Measurements from ENCODE around the gene UNC5A. TPM values are rescaled to one million over a fixed set of nuclear protein-coding genes. Genes with fewer than 3 reads are reported as not detected.

Gene UNC5A
- total RNA-seq (2014; rRNA removed; shearing (Covaris generic); ENCODE audit: low replicate concordance) = not detected in 2 replicates

DNA sequence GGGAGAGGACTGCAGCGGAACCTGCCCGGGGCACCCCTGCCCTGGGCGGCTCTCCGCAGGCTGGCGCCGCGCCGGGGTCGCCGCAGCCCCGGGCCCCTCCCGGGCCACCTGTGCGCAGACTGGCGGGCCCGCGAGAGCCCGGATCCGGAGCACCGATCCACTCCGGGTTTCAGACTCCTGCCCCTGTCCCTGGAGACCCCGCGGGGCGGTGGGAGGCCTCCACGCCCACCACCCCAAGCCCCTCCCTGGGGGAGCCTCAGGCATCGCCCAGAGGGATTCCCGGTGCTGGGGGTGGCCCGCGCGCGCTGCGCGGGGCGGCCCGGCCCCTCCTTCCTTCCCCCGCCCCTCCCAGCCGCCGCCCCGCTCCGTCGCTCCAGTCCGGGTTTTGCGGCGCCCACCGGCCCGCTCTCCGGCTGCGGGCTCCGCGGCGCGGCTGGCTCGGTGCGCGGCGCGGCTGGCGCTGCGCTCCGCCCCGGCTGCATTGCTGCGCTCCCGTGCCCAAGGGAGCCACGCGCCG lies at the start of gene UNC5A:
Gene UNC5A (plus strand): TSS at position 479 of the 517 bp plus-strand sequence. CDS start 192 bp downstream, outside the sequence.
- H3K9me2 ChIP-seq (replicated peaks; ENCODE audit: insufficient read depth, low read length) = no peaks in the 10 kb centered on the region
- H4K20me1 ChIP-seq (ENCODE audit: insufficient read depth, low read depth, low read length) = no peaks in the 10 kb centered on the region
- H3K27me3 ChIP-seq (ENCODE audit: low read length) = no peaks in the 10 kb centered on the region
- H2AFZ ChIP-seq (ENCODE audit: low read length) = no peak within 1 kb of the TSS
- H3K4me1 ChIP-seq (ENCODE audit: low read length) = no peaks in the 10 kb centered on the region
- no peaks in the 10 kb centered on the region for H3K79me2 ChIP-seq (ENCODE audit: low read length)
- no peak within 1 kb of the TSS for H3K9ac ChIP-seq (ENCODE audit: low read length)
- no peak for DNase-seq
- H3K27ac ChIP-seq (ENCODE audit: low read length) = no peak within 1 kb of the TSS
- H3K36me3 ChIP-seq (ENCODE audit: insufficient read depth, low read length) = no peaks in the 10 kb centered on the region
- H3K4me3 ChIP-seq (ENCODE audit: low read length) = no peak within 1 kb of the TSS
- H3K9me3 ChIP-seq (ENCODE audit: low read length) = no peaks in the 10 kb centered on the region
- no peak within 1 kb of the TSS for H3K4me2 ChIP-seq (ENCODE audit: low read depth, low read length, poor library complexity, severe bottlenecking)

DNA sequence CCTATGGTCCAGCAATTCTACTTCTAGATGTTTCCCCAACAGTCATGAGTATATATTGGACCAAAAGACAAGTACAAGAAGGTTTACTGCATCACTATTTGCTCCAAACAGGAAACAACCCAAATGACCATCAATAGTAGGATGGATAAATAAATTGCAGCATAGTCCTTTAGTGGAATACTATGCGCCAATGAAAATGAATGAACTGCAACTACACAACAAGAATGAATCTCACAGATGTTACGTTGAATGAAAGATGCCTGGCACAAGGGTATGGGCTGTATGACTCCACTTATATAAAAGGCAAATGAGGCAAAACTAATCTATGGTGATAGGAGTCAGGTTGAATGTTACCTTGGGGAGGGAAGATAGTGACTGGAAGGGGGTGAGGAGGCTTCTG lies 48.6 kb upstream of the UNC5A start:
- Histone ChIP-seq H3K4me1 (ENCODE audit: low read length) (no peaks in the 10 kb centered on the region), H3K9me3 (ENCODE audit: low read length) (peaks cover 12% of the 10 kb centered on the region), H3K79me2 (ENCODE audit: low read length) (no peaks in the 10 kb centered on the region), H2AFZ (ENCODE audit: low read length) (no peak overlapping the region), H3K9ac (ENCODE audit: low read length) (no peak overlapping the region), H3K9me2 (replicated peaks; ENCODE audit: insufficient read depth, low read length) (no peaks in the 10 kb centered on the region), H3K27ac (ENCODE audit: low read length) (no peak overlapping the region), H3K27me3 (ENCODE audit: low read length) (no peaks in the 10 kb centered on the region; the same call in 1 of the 2 replicates), H3K4me2 (ENCODE audit: low read depth, low read length, poor library complexity, severe bottlenecking) (no peak overlapping the region), H3K4me3 (ENCODE audit: low read length) (no peak overlapping the region), H4K20me1 (ENCODE audit: insufficient read depth, low read depth, low read length) (no peaks in the 10 kb centered on the region), H3K36me3 (ENCODE audit: insufficient read depth, low read length) (no peaks in the 10 kb centered on the region)
- no peak for DNase-seq

DNA sequence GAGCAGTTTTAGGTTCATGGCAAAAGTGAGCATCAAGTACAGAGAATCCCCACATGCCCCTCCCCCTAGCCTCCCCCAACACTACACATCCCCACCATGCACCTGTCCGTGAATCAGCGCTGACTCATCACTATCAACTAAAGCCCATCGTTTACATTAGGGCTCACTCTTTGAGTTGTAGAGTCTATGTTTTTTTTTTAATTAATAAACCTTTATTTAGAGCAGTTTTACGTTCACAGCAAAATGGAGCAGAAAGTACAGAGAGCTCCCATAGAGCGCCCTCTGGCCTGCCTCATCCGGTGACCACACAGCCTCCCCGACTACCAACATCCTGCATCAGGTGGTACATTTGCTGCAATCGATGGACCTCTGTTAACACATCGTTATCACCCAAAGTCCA lies 47.9 kb upstream of the UNC5A start:
- H3K4me2 ChIP-seq (ENCODE audit: low read depth, low read length, poor library complexity, severe bottlenecking) = no peak overlapping the region

DNA sequence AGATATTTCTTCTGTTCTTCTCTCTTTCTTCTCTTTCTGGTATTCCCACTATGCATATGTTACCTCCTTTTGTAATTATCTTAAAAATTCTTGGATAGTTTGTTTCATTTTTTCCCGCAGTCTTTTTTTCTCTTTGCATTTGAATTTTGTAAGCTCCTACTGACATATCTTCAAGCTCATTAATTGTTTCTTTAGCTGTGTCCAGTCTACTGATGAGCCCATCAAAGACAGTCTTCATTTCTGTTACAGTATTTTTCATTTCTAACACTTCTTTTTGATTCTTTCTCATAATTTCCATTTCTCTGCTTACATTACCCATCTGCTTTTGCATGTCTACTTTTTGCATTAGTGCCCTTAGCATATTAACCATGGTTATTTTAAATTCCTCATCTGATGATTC lies 44.7 kb upstream of the UNC5A start:
- Histone ChIP-seq H3K9me3 (ENCODE audit: low read length) (peaks cover 12% of the 10 kb centered on the region), H2AFZ (ENCODE audit: low read length) (no peak overlapping the region), H3K79me2 (ENCODE audit: low read length) (no peaks in the 10 kb centered on the region), H3K9me2 (replicated peaks; ENCODE audit: insufficient read depth, low read length) (no peaks in the 10 kb centered on the region), H3K27ac (ENCODE audit: low read length) (no peak overlapping the region), H4K20me1 (ENCODE audit: insufficient read depth, low read depth, low read length) (no peaks in the 10 kb centered on the region), H3K4me2 (ENCODE audit: low read depth, low read length, poor library complexity, severe bottlenecking) (no peak overlapping the region), H3K36me3 (ENCODE audit: insufficient read depth, low read length) (no peaks in the 10 kb centered on the region), H3K4me3 (ENCODE audit: low read length) (no peak overlapping the region), H3K27me3 (ENCODE audit: low read length) (no peaks in the 10 kb centered on the region; the same call in 1 of the 2 replicates), H3K4me1 (ENCODE audit: low read length) (no peaks in the 10 kb centered on the region), H3K9ac (ENCODE audit: low read length) (no peak overlapping the region)
- DNase-seq = no peak

More for the DNA sequence above, 47.9 kb upstream of the UNC5A start:
- no peaks in the 10 kb centered on the region for H4K20me1 ChIP-seq (ENCODE audit: insufficient read depth, low read depth, low read length)
- H3K9me3 ChIP-seq (ENCODE audit: low read length) = peaks cover 12% of the 10 kb centered on the region
- no peak overlapping the region for H3K27ac ChIP-seq (ENCODE audit: low read length)
- no peaks in the 10 kb centered on the region for H3K9me2 ChIP-seq (replicated peaks; ENCODE audit: insufficient read depth, low read length)
- no peaks in the 10 kb centered on the region for H3K36me3 ChIP-seq (ENCODE audit: insufficient read depth, low read length)
- no peak overlapping the region for H2AFZ ChIP-seq (ENCODE audit: low read length)
- H3K4me3 ChIP-seq (ENCODE audit: low read length) = no peak overlapping the region
- H3K4me1 ChIP-seq (ENCODE audit: low read length) = no peaks in the 10 kb centered on the region
- no peaks in the 10 kb centered on the region for H3K79me2 ChIP-seq (ENCODE audit: low read length)
- no peak overlapping the region for H3K9ac ChIP-seq (ENCODE audit: low read length)
- DNase-seq = no peak
- H3K27me3 ChIP-seq (ENCODE audit: low read length) = no peaks in the 10 kb centered on the region; the same call in 1 of the 2 replicates

DNA sequence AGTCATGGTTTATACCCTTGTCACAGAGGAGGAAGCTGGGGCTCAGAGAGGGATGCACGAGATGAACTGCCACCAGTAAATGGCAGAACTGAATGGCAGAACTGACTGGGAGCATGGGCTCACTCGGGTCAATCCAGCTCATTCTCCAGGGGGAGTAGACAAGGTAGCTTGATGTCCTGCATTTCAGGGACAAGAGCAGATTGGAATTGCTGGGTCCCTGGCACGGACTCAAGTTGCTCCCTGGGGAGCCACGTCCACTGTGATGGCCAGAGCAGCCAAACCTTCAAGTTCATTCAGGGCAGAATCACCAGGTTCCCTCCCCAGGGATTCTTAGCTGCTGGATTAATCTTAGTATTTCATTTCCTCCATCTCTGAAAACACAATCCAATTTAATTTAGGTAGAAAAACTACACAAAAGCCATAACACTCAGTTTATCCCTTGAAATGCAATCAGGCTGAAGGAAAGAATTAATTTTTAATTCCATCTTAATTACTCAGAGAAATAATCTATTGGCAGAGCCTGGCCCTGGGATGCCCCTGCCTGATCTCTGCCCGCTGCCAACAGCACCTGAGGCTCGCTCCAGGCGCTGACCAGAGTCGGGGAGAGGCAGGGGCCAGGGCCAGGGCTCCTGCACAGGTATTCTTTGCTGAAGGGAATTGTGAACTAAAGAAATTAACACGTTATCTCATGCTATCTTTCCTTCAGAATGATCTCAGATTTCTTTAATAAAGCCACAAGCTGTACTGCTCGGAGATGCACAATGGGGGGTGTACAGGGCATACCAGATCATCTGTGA lies 42.0 kb upstream of the UNC5A start:
- Histone ChIP-seq H3K79me2 (ENCODE audit: low read length) (no peaks in the 10 kb centered on the region), H3K4me1 (ENCODE audit: low read length) (no peaks in the 10 kb centered on the region), H4K20me1 (ENCODE audit: insufficient read depth, low read depth, low read length) (no peaks in the 10 kb centered on the region), H3K27ac (ENCODE audit: low read length) (no peak overlapping the region), H3K36me3 (ENCODE audit: insufficient read depth, low read length) (no peaks in the 10 kb centered on the region), H3K9ac (ENCODE audit: low read length) (no peak overlapping the region), H2AFZ (ENCODE audit: low read length) (no peak overlapping the region), H3K9me3 (ENCODE audit: low read length) (peaks cover 12% of the 10 kb centered on the region), H3K4me2 (ENCODE audit: low read depth, low read length, poor library complexity, severe bottlenecking) (no peak overlapping the region), H3K9me2 (replicated peaks; ENCODE audit: insufficient read depth, low read length) (no peaks in the 10 kb centered on the region), H3K4me3 (ENCODE audit: low read length) (no peak overlapping the region), H3K27me3 (ENCODE audit: low read length) (no peaks in the 10 kb centered on the region; the same call in 1 of the 2 replicates)
- DNase-seq = no peak

GRCh38 chr5:176769911-176770310 lies 40.4 kb upstream of the UNC5A start:
- H3K9ac ChIP-seq (ENCODE audit: low read length) = no peak overlapping the region
- H3K4me2 ChIP-seq (ENCODE audit: low read depth, low read length, poor library complexity, severe bottlenecking) = no peak overlapping the region
- H3K27me3 ChIP-seq (ENCODE audit: low read length) = no peaks in the 10 kb centered on the region; the same call in 1 of the 2 replicates
- no peaks in the 10 kb centered on the region for H3K9me2 ChIP-seq (replicated peaks; ENCODE audit: insufficient read depth, low read length)
- H3K27ac ChIP-seq (ENCODE audit: low read length) = no peak overlapping the region
- no peaks in the 10 kb centered on the region for H3K79me2 ChIP-seq (ENCODE audit: low read length)
- H3K9me3 ChIP-seq (ENCODE audit: low read length) = peaks cover 12% of the 10 kb centered on the region
- no peaks in the 10 kb centered on the region for H4K20me1 ChIP-seq (ENCODE audit: insufficient read depth, low read depth, low read length)
- H3K4me1 ChIP-seq (ENCODE audit: low read length) = no peaks in the 10 kb centered on the region
- no peak overlapping the region for H3K4me3 ChIP-seq (ENCODE audit: low read length)
- no peak for DNase-seq
- no peak overlapping the region for H2AFZ ChIP-seq (ENCODE audit: low read length)
- H3K36me3 ChIP-seq (ENCODE audit: insufficient read depth, low read length) = no peaks in the 10 kb centered on the region

DNA sequence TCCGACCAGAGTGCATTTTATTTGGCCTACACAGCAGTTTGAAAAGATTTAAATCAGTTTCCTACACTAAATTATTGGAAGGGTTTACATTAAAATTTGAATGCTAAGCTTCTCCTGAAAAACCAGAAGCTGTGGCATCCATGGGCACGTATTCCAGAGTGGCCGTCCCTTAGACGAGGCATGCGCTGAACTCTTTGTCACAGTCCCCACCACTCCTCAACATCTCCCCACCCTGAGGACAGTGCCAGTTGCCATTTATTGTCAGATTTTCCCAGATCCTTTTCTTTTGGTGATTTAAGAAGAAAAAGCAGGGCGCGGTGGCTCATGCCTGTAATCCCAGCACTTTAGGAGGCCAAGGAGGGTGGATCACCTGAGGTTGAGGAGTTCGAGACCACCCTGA lies 39.9 kb upstream of the UNC5A start:
- Histone ChIP-seq H3K9ac (ENCODE audit: low read length) (no peak overlapping the region), H3K4me3 (ENCODE audit: low read length) (no peak overlapping the region), H3K36me3 (ENCODE audit: insufficient read depth, low read length) (no peaks in the 10 kb centered on the region), H3K9me3 (ENCODE audit: low read length) (peaks cover 9% of the 10 kb centered on the region), H3K79me2 (ENCODE audit: low read length) (no peaks in the 10 kb centered on the region), H3K4me2 (ENCODE audit: low read depth, low read length, poor library complexity, severe bottlenecking) (no peak overlapping the region), H3K27ac (ENCODE audit: low read length) (no peak overlapping the region), H3K9me2 (replicated peaks; ENCODE audit: insufficient read depth, low read length) (no peaks in the 10 kb centered on the region), H2AFZ (ENCODE audit: low read length) (no peak overlapping the region), H3K4me1 (ENCODE audit: low read length) (no peaks in the 10 kb centered on the region), H3K27me3 (ENCODE audit: low read length) (no peaks in the 10 kb centered on the region; the same call in 1 of the 2 replicates), H4K20me1 (ENCODE audit: insufficient read depth, low read depth, low read length) (no peaks in the 10 kb centered on the region)
- DNase-seq = no peak

DNA sequence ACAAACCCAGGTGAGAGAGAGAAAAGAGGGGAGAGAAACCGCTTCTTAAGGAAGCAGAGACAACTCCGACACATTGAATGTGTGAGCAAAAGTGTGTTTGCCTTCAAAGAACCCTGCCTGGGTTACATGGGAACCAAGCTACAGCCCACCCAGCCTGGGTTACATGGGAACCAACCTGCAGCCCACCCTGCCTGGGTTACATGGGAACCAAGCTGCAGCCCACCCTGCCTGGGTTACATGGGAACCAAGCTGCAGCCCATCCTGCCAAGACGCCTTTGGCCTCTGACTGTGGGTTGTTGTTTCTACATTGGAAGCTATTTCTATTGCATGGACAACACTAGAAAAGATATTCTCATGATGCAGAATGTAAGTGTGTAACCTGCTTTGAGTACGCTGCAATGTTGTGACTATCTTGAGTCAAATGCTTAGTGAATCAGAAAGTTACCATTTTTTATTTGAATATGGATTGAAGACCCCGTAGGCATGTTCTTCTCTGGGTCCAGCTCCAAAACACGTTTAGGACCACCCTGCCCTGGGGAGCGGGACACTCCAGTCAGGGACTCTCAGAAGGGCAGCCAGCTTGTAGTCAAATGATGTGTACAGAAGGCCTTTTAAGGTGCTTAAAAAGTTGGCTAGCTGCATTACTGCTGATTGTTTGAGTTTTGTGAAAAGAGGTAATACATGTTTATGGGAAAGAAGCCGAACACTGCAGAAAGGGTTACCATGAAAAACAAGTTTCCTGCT lies 39.1 kb upstream of the UNC5A start:
- H3K9me3 ChIP-seq (ENCODE audit: low read length) = peaks cover 3% of the 10 kb centered on the region
- H3K4me3 ChIP-seq (ENCODE audit: low read length) = no peak overlapping the region
- no peak overlapping the region for H3K4me2 ChIP-seq (ENCODE audit: low read depth, low read length, poor library complexity, severe bottlenecking)
- H2AFZ ChIP-seq (ENCODE audit: low read length) = no peak overlapping the region
- H4K20me1 ChIP-seq (ENCODE audit: insufficient read depth, low read depth, low read length) = no peaks in the 10 kb centered on the region
- H3K27me3 ChIP-seq (ENCODE audit: low read length) = no peaks in the 10 kb centered on the region; the same call in 1 of the 2 replicates
- H3K9ac ChIP-seq (ENCODE audit: low read length) = no peak overlapping the region
- no peaks in the 10 kb centered on the region for H3K4me1 ChIP-seq (ENCODE audit: low read length)
- no peaks in the 10 kb centered on the region for H3K36me3 ChIP-seq (ENCODE audit: insufficient read depth, low read length)
- no peak overlapping the region for H3K27ac ChIP-seq (ENCODE audit: low read length)
- no peaks in the 10 kb centered on the region for H3K79me2 ChIP-seq (ENCODE audit: low read length)
- H3K9me2 ChIP-seq (replicated peaks; ENCODE audit: insufficient read depth, low read length) = no peaks in the 10 kb centered on the region
- DNase-seq = no peak
